SH-SY5Y (cell line): Measurements from ENCODE around the gene IL4R.

ENCODE experiments used
- GATA2 ChIP-seq: IDR thresholded peaks from 2 replicates; pipeline ENCODE4 v1.6.1; 2011; ENCODE audit warnings: mild to moderate bottlenecking, low read depth, low read length
- GATA3 ChIP-seq: IDR thresholded peaks from 2 replicates; pipeline ENCODE4 v1.6.1; 2011; ENCODE audit warnings: low read depth, mild to moderate bottlenecking, low read length, moderate library complexity

DNA sequence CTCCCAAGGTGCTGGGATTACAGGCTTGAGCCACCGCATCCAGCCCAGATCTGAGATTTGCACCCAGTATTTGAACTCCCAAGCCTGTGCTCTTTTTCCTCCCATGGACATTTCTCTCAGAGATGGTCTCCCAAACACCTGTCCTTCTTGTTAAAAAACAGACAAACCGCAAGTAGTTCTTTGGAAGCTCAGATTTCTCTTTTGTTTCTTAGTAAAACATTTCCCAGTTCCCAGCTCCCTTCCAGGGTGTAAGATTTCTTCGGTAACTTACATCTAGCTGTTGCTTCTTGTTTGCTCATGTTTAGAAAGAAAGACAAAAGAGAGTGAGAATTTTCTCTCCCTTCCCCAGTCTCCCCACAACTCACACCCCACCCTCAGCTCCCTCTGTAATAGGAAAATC lies 36.2 kb downstream of the IL4R start:
- TF ChIP-seq GATA2 (no peak), GATA3 (no peak)
